Stimulated activated naive CD8-positive, alpha-beta T cell treated with anti-CD3 and anti-CD28 coated beads, Interleukin-15, amount 100 ng/mL, for 72 hours (primary cell): ENCODE data around the gene NACA.
A peak's percentile ranks its signal among the peaks of the same experiment; 100 is the strongest.
"Not testable (repeated sequence)": the region's sequence is repeated elsewhere in the genome, so short reads cannot be mapped to it uniquely, and the experiment has no call there.

ENCODE experiments used
- ATAC-seq: fragments of 150-1000 bp; cut with Tn5 transposase; 2 replicates; pipeline ENCODE4 v1.10.0; 2021; ENCODE audit warnings: mild to moderate bottlenecking, moderate library complexity
- DNase-seq, 2 donors: peaks; one replicate each; pipeline ENCODE4 v3.0.0; 2021 to 2022
- H3K27ac Mint-ChIP-seq, 2 donors: one replicate each; pipeline ENCODE4 v1.8.0; 2022; ENCODE audit warnings: mild to moderate bottlenecking in 2 of 2, mixed read lengths in 2 of 2, moderate library complexity in 2 of 2
- H3K27me3 Mint-ChIP-seq: one replicate; pipeline ENCODE4 v1.8.0; 2022; ENCODE audit warnings: mixed read lengths
- H3K4me1 Mint-ChIP-seq: one replicate; pipeline ENCODE4 v1.8.0; 2022; ENCODE audit warnings: mild to moderate bottlenecking, mixed read lengths
- H3K4me3 Mint-ChIP-seq, 2 donors: one replicate each; pipeline ENCODE4 v1.8.0; 2022; ENCODE audit warnings: mild to moderate bottlenecking in 2 of 2, mixed read lengths in 2 of 2, moderate library complexity in 1 of 2
- H3K9me3 Mint-ChIP-seq, 2 donors: one replicate each; pipeline ENCODE4 v1.8.0; 2022; ENCODE audit warnings: mixed read lengths in 2 of 2

The NACA gene

GRCh38 chr12:56750596-56750995, 25.5 kb upstream of the NACA start:
- not testable (repeated sequence) for H3K9me3 Mint-ChIP-seq, DNase-seq, H3K27me3 Mint-ChIP-seq, ATAC-seq
- Mint-ChIP-seq H3K27ac (peak overlapping the region in 1 of 2 donors; percentile 99), H3K4me1 (peaks cover 46% of the 10 kb centered on the region), H3K4me3 (peak overlapping the region; percentile 96 to 97)

- H3K9me3 Mint-ChIP-seq = no peaks in the 10 kb centered on the region
- no peak for DNase-seq
- H3K27me3 Mint-ChIP-seq = no peaks in the 10 kb centered on the region
- no peak for ATAC-seq
- H3K4me3 Mint-ChIP-seq = peak overlapping the region; percentile 46 to 75
- H3K4me1 Mint-ChIP-seq = peaks cover 46% of the 10 kb centered on the region
- H3K27ac Mint-ChIP-seq = peak overlapping the region in 1 of 2 donors; percentile 14
These were observed 24.8 kb upstream of the NACA start for GRCh38 chr12:56749853-56750252.

GRCh38 chr12:56749359-56749758, 24.3 kb upstream of the NACA start:
- ATAC-seq (no peak), DNase-seq (no peak)
- peak overlapping the region in 1 of 2 donors; percentile 40 for H3K27ac Mint-ChIP-seq
- H3K27me3 Mint-ChIP-seq = no peaks in the 10 kb centered on the region
- H3K4me1 Mint-ChIP-seq = peaks cover 46% of the 10 kb centered on the region
- peak overlapping the region; percentile 13 to 75 for H3K4me3 Mint-ChIP-seq
- no peaks in the 10 kb centered on the region for H3K9me3 Mint-ChIP-seq

- Mint-ChIP-seq H3K4me1 (peaks cover 16% of the 10 kb centered on the region), H3K27me3 (no peaks in the 10 kb centered on the region), H3K27ac (no peak overlapping the region), H3K4me3 (no peak overlapping the region), H3K9me3 (no peaks in the 10 kb centered on the region)
- no peak for DNase-seq
- no peak for ATAC-seq
These were observed 3.2 kb upstream of the NACA start for GRCh38 chr12:56728139-56728861.

- Mint-ChIP-seq H3K27ac (peak overlapping the region in 1 of 2 donors; percentile 99), H3K4me1 (peaks cover 32% of the 10 kb centered on the region), H3K4me3 (peak overlapping the region; percentile 93 to 98)
- not testable (repeated sequence) for H3K9me3 Mint-ChIP-seq, DNase-seq, H3K27me3 Mint-ChIP-seq, ATAC-seq
These were observed 1.1 kb upstream of the NACA start for GRCh38 chr12:56726196-56726675.

DNA sequence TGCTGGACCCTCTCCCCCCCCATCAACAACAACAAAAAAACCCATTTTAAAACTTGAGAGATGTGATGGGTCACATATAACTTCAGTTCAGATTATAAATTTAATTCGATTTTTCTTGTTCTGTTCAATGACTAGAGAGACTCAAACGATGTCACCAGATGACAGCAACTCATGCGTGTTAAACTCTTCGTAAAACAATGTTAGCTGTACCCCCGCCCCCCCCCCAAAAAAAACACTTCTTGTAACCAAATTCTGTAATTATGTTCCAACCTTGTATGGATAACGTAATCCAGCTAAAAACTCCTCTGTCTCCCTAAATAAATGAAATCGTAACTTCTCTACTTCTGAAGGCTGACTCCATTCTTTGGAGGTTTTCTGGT, 614 bp upstream of the NACA start:
- peaks cover 37% of the 10 kb centered on the region for H3K4me1 Mint-ChIP-seq
- peak overlapping the region; percentile 93 to 98 for H3K4me3 Mint-ChIP-seq
- no peaks in the 10 kb centered on the region for H3K27me3 Mint-ChIP-seq
- no peaks in the 10 kb centered on the region for H3K9me3 Mint-ChIP-seq
- DNase-seq (no peak), ATAC-seq (no peak)
- H3K27ac Mint-ChIP-seq = peak overlapping the region; percentile 99 to 100

GRCh38 chr12:56724701-56724971, 463 bp downstream of the NACA start:
- Mint-ChIP-seq H3K9me3 (no peaks in the 10 kb centered on the region), H3K4me3 (peak overlapping the region; percentile 93 to 98), H3K27ac (peak overlapping the region; percentile 99 to 100), H3K4me1 (peaks cover 48% of the 10 kb centered on the region), H3K27me3 (no peaks in the 10 kb centered on the region)
- ATAC-seq = no peak
- no peak for DNase-seq

DNA sequence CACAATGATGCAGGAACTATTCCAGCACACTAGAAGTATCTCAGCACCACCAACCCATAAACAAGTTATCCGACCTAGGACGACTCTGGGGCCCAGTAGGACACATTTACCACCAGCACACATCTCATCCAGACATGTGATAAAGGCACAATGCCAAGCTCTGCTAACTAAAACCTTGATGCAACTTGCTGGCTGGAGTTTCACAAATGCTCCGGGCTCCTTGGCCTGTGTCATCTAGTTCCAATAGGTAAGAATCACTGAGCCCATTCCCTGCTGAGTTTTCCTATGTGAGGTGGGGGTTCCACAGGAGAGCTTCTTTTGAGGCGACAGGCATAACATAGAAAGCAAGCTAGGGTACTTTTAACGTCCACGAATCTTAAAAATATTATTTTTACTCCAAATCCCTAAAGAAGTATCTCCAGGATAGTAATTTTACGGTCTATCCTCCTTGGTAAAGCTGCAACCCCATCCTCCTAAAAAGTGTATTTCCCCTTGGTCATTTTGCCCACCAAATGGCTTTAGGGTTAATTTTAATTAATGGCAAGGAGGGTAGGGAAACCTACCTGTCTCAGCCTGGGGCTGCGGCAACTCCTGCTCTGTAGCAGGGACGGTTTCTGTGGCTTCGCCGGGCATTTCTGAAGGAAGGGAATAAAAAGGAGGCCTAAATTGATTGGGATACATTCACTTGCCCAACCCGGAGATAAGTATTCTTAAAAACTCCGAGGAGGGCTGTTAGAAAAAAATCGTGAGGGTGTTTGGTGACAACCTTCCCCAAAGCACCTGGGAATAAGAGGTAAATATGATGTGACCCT, 1.0 kb downstream of the NACA start:
- peak overlapping the region; percentile 93 to 98 for H3K4me3 Mint-ChIP-seq
- peak overlapping the region; percentile 99 to 100 for H3K27ac Mint-ChIP-seq
- H3K4me1 Mint-ChIP-seq = peaks cover 54% of the 10 kb centered on the region
- no peaks in the 10 kb centered on the region for H3K9me3 Mint-ChIP-seq
- no peak for DNase-seq
- H3K27me3 Mint-ChIP-seq = no peaks in the 10 kb centered on the region
- no peak for ATAC-seq

DNA sequence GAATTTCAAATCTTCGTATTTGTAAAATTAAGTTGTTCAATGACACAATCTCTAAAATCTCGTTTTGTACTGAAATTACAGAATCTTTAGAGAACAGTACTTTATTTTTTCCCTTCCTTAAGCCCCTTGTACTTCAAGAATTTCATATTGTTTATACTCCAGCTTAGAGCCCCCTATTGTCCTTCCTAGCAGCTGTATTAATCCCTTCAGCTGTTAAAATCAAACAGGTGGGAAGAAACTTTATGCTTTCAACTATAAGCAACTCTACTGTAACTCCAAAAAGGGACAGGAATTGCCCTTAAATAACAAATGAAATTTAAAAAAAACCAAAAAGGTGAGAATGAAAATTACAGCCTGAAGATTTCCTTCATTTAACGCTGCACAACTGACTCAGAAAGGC, 1.7 kb downstream of the NACA start:
- H3K4me3 Mint-ChIP-seq = peak overlapping the region; percentile 93 to 98
- no peaks in the 10 kb centered on the region for H3K9me3 Mint-ChIP-seq
- peak overlapping the region in 1 of 2 donors; percentile 53 for H3K27ac Mint-ChIP-seq
- H3K4me1 Mint-ChIP-seq = peaks cover 61% of the 10 kb centered on the region
- no peak for DNase-seq
- H3K27me3 Mint-ChIP-seq = no peaks in the 10 kb centered on the region
- no peak for ATAC-seq

DNA sequence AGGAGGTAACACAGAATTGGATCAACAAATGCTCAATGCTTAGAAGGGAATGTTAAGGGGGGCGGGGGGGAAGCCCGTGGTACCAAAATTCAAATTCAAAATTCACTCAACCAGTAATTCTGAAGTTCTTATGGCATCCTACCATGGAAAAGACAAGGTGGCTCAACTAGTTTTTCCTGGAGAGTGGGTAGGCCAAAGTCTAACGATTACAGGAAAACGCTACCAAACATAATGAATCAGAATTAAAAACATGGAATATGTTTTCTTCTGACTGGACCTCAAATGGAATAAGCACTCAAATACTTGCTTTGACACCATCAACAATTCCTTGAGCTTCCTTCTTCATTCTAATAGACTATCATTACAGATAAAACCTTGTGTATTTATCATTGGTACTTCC, 2.3 kb downstream of the NACA start:
- Mint-ChIP-seq H3K4me1 (peaks cover 61% of the 10 kb centered on the region), H3K27ac (peak overlapping the region in 1 of 2 donors; percentile 66), H3K9me3 (no peaks in the 10 kb centered on the region), H3K27me3 (no peaks in the 10 kb centered on the region), H3K4me3 (peak overlapping the region; percentile 93 to 98)
- DNase-seq (no peak), ATAC-seq (no peak)

GRCh38 chr12:56721721-56722120, 3.4 kb downstream of the NACA start:
- H3K27ac Mint-ChIP-seq = peak overlapping the region; percentile 75 to 84
- H3K9me3 Mint-ChIP-seq = no peaks in the 10 kb centered on the region
- ATAC-seq = no peak
- no peaks in the 10 kb centered on the region for H3K27me3 Mint-ChIP-seq
- peak overlapping the region; percentile 93 to 98 for H3K4me3 Mint-ChIP-seq
- H3K4me1 Mint-ChIP-seq = peaks cover 66% of the 10 kb centered on the region
- DNase-seq = no peak

DNA sequence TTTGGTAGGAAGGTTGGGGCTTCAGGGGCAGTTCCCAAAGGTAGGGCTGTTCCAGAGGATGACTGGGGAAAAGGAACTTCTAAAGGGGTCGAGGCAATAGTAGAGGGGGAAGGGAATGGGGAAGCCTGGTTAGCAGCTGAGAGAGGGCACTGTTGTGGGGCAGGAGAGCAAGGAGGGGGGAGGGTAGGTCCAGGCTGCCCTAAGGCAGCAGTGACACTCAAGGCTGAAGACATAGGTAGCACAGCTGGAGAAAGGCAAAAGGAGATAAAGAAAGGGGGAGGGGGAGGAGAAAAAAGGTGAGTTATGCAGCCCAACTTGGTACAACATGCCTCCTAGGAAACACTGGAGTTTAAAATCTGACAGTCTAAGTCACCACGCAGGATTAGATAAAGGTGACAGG, 3.9 kb downstream of the NACA start:
- Mint-ChIP-seq H3K27me3 (no peaks in the 10 kb centered on the region), H3K4me3 (peak overlapping the region; percentile 93 to 98), H3K27ac (peak overlapping the region; percentile 75 to 95), H3K4me1 (peaks cover 67% of the 10 kb centered on the region), H3K9me3 (no peaks in the 10 kb centered on the region)
- DNase-seq (no peak), ATAC-seq (no peak)

DNA sequence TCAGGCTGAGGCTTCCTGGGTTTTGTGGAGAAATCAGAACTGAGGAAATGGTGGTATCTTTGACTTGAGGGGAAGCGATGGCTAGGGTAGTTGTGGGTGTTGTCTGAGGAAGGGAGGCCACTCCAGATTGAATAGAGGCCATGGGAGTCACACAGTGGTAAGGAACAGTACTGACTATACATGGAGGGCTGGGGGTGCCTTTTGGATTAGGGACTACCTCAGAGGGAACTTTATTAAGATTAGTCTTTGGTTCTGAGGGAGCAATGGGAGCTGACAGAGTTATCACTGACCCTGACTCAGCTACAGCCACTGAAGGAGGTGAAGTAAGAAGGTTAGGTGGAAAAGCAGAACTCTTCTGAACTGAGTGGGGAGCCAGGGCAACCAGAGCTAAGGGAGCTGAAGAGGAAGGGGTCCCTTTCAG, 4.4 kb downstream of the NACA start:
- H3K4me3 Mint-ChIP-seq = peak overlapping the region; percentile 93 to 98
- ATAC-seq (no peak), DNase-seq (no peak)
- no peaks in the 10 kb centered on the region for H3K27me3 Mint-ChIP-seq
- H3K27ac Mint-ChIP-seq = peak overlapping the region; percentile 75 to 95
- peaks cover 67% of the 10 kb centered on the region for H3K4me1 Mint-ChIP-seq
- H3K9me3 Mint-ChIP-seq = no peaks in the 10 kb centered on the region

- no peaks in the 10 kb centered on the region for H3K27me3 Mint-ChIP-seq
These were observed 6.0 kb downstream of the NACA start for GRCh38 chr12:56719056-56719455.

GRCh38 chr12:56718636-56719035, 6.5 kb downstream of the NACA start:
- H3K27me3 Mint-ChIP-seq = no peaks in the 10 kb centered on the region
- no peak for ATAC-seq
- peak overlapping the region; percentile 93 to 98 for H3K4me3 Mint-ChIP-seq
- H3K4me1 Mint-ChIP-seq = peaks cover 66% of the 10 kb centered on the region
- H3K27ac Mint-ChIP-seq = peak overlapping the region; percentile 95
- DNase-seq = no peak
- H3K9me3 Mint-ChIP-seq = no peaks in the 10 kb centered on the region

More at GRCh38 chr12:56719056-56719455, 6.0 kb downstream of the NACA start:
- ATAC-seq = no peak
- DNase-seq = no peak
- peak overlapping the region; percentile 95 for H3K27ac Mint-ChIP-seq
- peak overlapping the region; percentile 93 to 98 for H3K4me3 Mint-ChIP-seq
- no peaks in the 10 kb centered on the region for H3K9me3 Mint-ChIP-seq
- peaks cover 66% of the 10 kb centered on the region for H3K4me1 Mint-ChIP-seq

- DNase-seq = no peak
- ATAC-seq = no peak
- H3K9me3 Mint-ChIP-seq = no peaks in the 10 kb centered on the region
- H3K27ac Mint-ChIP-seq = peak overlapping the region in 1 of 2 donors; percentile 29
- H3K4me3 Mint-ChIP-seq = no peak overlapping the region
- H3K4me1 Mint-ChIP-seq = peaks cover 66% of the 10 kb centered on the region
- no peaks in the 10 kb centered on the region for H3K27me3 Mint-ChIP-seq
These were observed 7.0 kb downstream of the NACA start for GRCh38 chr12:56718149-56718548.
